ENCODE data around the gene LMAN2. TPM values are rescaled to one million over a fixed set of nuclear protein-coding genes. Genes with fewer than 3 reads are reported as not detected.
"Not testable (repeated sequence)": the region's sequence is repeated elsewhere in the genome, so short reads cannot be mapped to it uniquely, and the experiment has no call there.

The LMAN2 gene
- total RNA-seq, 2 donors from 2014 or later, result 159 to 167 TPM

GRCh38 chr5:177344891-177345290 is 6.6 kb downstream of the LMAN2 start:
- Histone ChIP-seq H3K27ac (no peak overlapping the region), H3K9me3 (no peaks in the 10 kb centered on the region), H3K4me3 (no peak overlapping the region), H3K36me3 (peaks cover 14% of the 10 kb centered on the region), H3K27me3 (replicated peaks; ENCODE audit: insufficient read depth) (no peaks in the 10 kb centered on the region), H3K4me1 (ENCODE audit: control insufficient read depth in 1 of 2, low read depth in 2 of 2) (peaks cover 8 to 31% of the 10 kb centered on the region in 2 donors)
- no peak for ATAC-seq (ENCODE audit: insufficient number of reproducible peaks, low FRiP score, low read depth)
- no peak for TF ChIP-seq CTCF (IDR thresholded peaks at IDR 0.05)
- DNase-seq (ENCODE audit: low spot score), result no peak

GRCh38 chr5:177343777-177344176 is 7.7 kb downstream of the LMAN2 start:
- Histone ChIP-seq H3K4me3 (no peak overlapping the region), H3K27ac (no peak overlapping the region), H3K9me3 (no peaks in the 10 kb centered on the region), H3K36me3 (peaks cover 14% of the 10 kb centered on the region), H3K4me1 (ENCODE audit: control insufficient read depth in 1 of 2, low read depth in 2 of 2) (peaks cover 2 to 20% of the 10 kb centered on the region in 2 donors), H3K27me3 (replicated peaks; ENCODE audit: insufficient read depth) (no peaks in the 10 kb centered on the region)
- TF ChIP-seq CTCF (IDR thresholded peaks at IDR 0.05), result no peak
- ATAC-seq (ENCODE audit: insufficient number of reproducible peaks, low FRiP score, low read depth) (no peak), DNase-seq (ENCODE audit: low spot score) (no peak)

- H3K27ac ChIP-seq; DNase-seq (ENCODE audit: low spot score); H3K27me3 ChIP-seq (replicated peaks; ENCODE audit: insufficient read depth); ATAC-seq (ENCODE audit: insufficient number of reproducible peaks, low FRiP score, low read depth); H3K4me3 ChIP-seq; H3K9me3 ChIP-seq: not testable (repeated sequence)
- Histone ChIP-seq H3K36me3 (peaks cover 17% of the 10 kb centered on the region), H3K4me1 (ENCODE audit: control insufficient read depth in 1 of 2, low read depth in 2 of 2) (peaks cover 2 to 14% of the 10 kb centered on the region in 2 donors)
These were observed 8.5 kb downstream of the LMAN2 start for GRCh38 chr5:177343000-177343399.

- no peak overlapping the region for H3K27ac ChIP-seq
- H3K27me3 ChIP-seq (replicated peaks; ENCODE audit: insufficient read depth), result no peaks in the 10 kb centered on the region
- ATAC-seq (ENCODE audit: insufficient number of reproducible peaks, low FRiP score, low read depth) (no peak), DNase-seq (ENCODE audit: low spot score) (no peak)
- no peaks in the 10 kb centered on the region for H3K9me3 ChIP-seq
- no peak overlapping the region for H3K4me3 ChIP-seq
- TF ChIP-seq CTCF (IDR thresholded peaks at IDR 0.05), result no peak
- H3K4me1 ChIP-seq (ENCODE audit: control insufficient read depth in 1 of 2, low read depth in 2 of 2), result no peaks in the 10 kb centered on the region
- peaks cover 49% of the 10 kb centered on the region for H3K36me3 ChIP-seq
These were observed 12.3 kb downstream of the LMAN2 start for GRCh38 chr5:177339107-177339638.

GRCh38 chr5:177338251-177339106 is 13.0 kb downstream of the LMAN2 start:
- Histone ChIP-seq H3K36me3 (peaks cover 56% of the 10 kb centered on the region), H3K27ac (no peak overlapping the region), H3K4me1 (ENCODE audit: control insufficient read depth in 1 of 2, low read depth in 2 of 2) (no peaks in the 10 kb centered on the region), H3K27me3 (replicated peaks; ENCODE audit: insufficient read depth) (no peaks in the 10 kb centered on the region), H3K9me3 (no peaks in the 10 kb centered on the region), H3K4me3 (no peak overlapping the region)
- no peak for DNase-seq (ENCODE audit: low spot score)
- TF ChIP-seq CTCF (IDR thresholded peaks at IDR 0.05), result no peak
- no peak for ATAC-seq (ENCODE audit: insufficient number of reproducible peaks, low FRiP score, low read depth)

Measured in thoracic aorta (tissue), 2 donors.